ENCODE results near the gene ATP1B3. TPM values are rescaled to one million over a fixed set of nuclear protein-coding genes. Genes with fewer than 3 reads are reported as not detected.

The ATP1B3 gene
- total RNA-seq, 1 donor from 2014 or later: 127 TPM

DNA sequence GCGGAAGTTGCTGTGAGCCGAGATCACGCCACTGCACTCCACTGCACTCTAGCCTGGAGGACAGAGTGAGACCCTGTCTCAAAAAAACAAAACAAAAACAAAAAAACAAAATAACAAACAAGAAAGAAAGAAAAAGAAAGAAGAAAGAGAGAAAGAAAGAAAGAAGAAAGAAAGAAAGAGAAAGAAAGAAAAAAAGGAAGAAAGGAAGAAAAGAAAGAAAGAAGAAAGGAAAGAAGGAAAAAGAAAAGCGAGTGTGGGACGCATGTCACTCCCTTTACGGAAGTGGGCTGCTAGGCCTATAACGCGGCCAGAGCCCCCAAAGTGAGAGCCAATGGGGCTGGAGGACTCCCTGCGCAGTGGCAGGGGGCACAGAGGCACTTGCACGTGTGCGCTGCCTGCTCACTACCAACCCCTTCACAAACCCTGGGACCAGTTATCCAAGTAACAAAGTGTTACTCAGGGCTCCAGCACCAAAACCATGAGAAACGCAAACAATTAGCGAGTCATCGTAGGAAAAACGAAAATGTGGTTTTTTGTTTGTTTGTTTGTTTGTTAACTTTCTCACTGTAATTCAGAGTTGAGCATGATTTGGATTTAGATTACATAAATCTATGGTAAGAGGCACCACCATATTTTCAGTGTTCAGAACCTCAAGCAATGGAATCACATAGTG lies 40.8 kb upstream of the ATP1B3 start:
- TF ChIP-seq, protein P1, sequence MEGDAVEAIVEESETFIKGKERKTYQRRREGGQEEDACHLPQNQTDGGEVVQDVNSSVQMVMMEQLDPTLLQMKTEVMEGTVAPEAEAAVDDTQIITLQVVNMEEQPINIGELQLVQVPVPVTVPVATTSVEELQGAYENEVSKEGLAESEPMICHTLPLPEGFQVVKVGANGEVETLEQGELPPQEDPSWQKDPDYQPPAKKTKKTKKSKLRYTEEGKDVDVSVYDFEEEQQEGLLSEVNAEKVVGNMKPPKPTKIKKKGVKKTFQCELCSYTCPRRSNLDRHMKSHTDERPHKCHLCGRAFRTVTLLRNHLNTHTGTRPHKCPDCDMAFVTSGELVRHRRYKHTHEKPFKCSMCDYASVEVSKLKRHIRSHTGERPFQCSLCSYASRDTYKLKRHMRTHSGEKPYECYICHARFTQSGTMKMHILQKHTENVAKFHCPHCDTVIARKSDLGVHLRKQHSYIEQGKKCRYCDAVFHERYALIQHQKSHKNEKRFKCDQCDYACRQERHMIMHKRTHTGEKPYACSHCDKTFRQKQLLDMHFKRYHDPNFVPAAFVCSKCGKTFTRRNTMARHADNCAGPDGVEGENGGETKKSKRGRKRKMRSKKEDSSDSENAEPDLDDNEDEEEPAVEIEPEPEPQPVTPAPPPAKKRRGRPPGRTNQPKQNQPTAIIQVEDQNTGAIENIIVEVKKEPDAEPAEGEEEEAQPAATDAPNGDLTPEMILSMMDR (conservative IDR thresholded peaks at IDR 0.05): no peak
- Mint-ChIP-seq H3K4me3 (no peak overlapping the region), H3K27me3 (no peaks in the 10 kb centered on the region), H3K36me3 (no peaks in the 10 kb centered on the region), H3K27ac (no peak overlapping the region), H3K4me1 (ENCODE audit: unreplicated experiment) (peaks cover 4% of the 10 kb centered on the region), H3K9me3 (peaks cover under 1% of the 10 kb centered on the region)
- DNase-seq (ENCODE audit: extremely low spot score, unreplicated experiment): no peak

DNA sequence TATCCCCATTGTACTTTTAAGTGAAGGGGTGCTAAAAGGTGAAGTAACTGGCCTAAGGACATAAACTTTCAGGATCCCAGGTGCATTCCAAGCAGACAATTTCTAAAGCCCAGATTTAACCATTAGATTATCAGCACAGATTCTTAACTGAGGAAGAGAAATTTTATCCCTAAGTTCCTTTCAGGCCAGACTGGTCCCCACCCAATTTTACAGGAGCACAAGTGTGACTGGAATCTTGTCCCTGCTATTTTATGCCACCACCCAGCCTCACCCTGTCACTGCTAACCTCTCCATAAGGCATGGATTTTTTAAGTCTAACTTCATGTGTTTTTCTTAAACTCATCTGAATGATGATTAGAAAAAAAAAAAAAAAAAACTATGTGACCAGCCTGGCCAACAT lies 37.1 kb upstream of the ATP1B3 start:
- no peaks in the 10 kb centered on the region for H3K36me3 Mint-ChIP-seq
- TF ChIP-seq, protein P1 (conservative IDR thresholded peaks at IDR 0.05): no peak
- H3K4me3 Mint-ChIP-seq: no peak overlapping the region
- H3K27ac Mint-ChIP-seq: no peak overlapping the region
- peaks cover 7% of the 10 kb centered on the region for H3K4me1 Mint-ChIP-seq (ENCODE audit: unreplicated experiment)
- no peaks in the 10 kb centered on the region for H3K27me3 Mint-ChIP-seq
- H3K9me3 Mint-ChIP-seq: peaks cover 4% of the 10 kb centered on the region
- no peak for DNase-seq (ENCODE audit: extremely low spot score, unreplicated experiment)

DNA sequence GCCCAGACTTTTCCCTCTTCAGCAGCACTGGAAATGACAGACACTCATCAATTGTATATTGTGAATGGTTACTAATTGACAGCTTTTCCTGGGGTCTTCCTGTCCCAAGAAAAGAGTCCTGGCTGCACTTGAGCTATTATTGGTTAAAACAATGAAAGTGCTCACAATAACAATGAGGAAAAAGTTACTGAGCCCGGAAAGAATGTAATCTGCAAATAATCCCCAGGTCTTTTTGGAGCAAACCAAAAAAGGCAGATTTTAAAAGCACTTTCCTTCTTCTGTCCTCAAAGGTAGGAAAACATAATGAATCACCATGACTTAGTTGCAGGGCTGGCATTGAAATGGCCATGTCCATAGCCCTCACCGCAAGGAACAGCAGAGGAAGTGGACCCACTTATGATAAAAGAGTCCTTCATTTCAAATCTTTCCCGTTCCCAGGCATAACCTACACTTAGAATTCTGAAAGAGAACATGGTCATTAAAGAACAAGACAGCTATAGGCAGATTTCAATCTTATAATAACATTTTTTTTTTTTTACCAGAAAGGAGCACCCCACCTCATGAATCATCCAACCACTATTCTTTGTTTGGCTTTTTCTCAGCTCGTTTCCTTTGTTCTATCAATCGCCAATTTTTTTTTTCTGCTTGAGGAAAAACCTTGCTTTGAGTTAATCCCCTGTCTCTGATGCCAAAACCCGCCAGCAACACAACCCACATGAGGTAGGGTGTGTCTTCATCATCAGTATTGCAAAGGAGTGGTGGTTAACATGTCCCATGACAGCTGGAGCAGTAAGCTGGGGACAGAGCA lies 35.5 kb upstream of the ATP1B3 start:
- peaks cover 7% of the 10 kb centered on the region for H3K4me1 Mint-ChIP-seq (ENCODE audit: unreplicated experiment)
- no peak overlapping the region for H3K27ac Mint-ChIP-seq
- TF ChIP-seq, protein P1 (conservative IDR thresholded peaks at IDR 0.05): no peak

DNA sequence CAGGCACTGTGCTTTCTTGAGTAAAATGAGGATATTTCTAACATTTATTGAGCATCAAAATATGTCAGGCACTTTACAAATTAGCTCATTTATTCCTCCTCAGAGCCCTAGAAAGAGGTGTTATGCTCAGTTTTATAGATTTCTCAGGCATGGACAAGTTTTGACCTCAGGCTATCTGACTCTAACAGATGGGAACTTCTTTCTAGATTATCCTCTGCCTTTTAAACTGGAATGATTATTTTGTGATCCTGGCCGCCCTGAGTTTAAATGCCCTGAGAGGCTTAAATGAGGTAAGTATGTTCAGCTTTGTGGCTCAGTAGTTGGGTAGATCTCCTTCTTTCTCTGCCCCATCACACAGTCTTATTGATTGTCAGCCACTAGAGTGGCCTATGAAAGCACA lies 32.3 kb upstream of the ATP1B3 start:
- Mint-ChIP-seq H3K9me3 (peaks cover 4% of the 10 kb centered on the region), H3K4me1 (ENCODE audit: unreplicated experiment) (peaks cover 7% of the 10 kb centered on the region), H3K27me3 (no peaks in the 10 kb centered on the region), H3K36me3 (no peaks in the 10 kb centered on the region), H3K27ac (no peak overlapping the region), H3K4me3 (no peak overlapping the region)
- TF ChIP-seq, protein P1 (conservative IDR thresholded peaks at IDR 0.05): no peak
- DNase-seq (ENCODE audit: extremely low spot score, unreplicated experiment): no peak

More for the DNA sequence above, 35.5 kb upstream of the ATP1B3 start:
- Mint-ChIP-seq H3K9me3 (peaks cover 4% of the 10 kb centered on the region), H3K27me3 (no peaks in the 10 kb centered on the region), H3K4me3 (no peak overlapping the region), H3K36me3 (no peaks in the 10 kb centered on the region)
- no peak for DNase-seq (ENCODE audit: extremely low spot score, unreplicated experiment)

DNA sequence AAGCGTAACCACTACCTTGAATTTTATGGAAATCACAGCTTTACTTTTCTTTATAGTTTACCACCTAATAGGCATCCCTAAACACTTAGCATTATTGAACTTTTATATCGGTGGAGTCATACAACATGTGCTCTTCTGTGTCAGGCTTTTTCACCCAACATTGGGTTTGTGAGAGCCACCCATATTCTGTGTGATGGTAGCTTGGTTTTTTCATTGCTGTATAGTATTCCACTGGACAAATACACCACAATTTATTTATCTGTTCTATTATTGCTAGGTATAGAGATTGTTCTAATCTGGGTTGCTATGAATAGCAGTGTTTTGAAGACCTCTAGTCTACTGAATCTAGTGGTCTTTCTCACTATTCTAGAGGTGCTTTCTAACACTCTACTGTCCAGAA lies 31.6 kb upstream of the ATP1B3 start:
- DNase-seq (ENCODE audit: extremely low spot score, unreplicated experiment): no peak
- TF ChIP-seq, protein P1 (conservative IDR thresholded peaks at IDR 0.05): no peak
- peaks cover 7% of the 10 kb centered on the region for H3K4me1 Mint-ChIP-seq (ENCODE audit: unreplicated experiment)

More for the DNA sequence above, 31.6 kb upstream of the ATP1B3 start:
- no peak overlapping the region for H3K4me3 Mint-ChIP-seq
- H3K27ac Mint-ChIP-seq: no peak overlapping the region
- no peaks in the 10 kb centered on the region for H3K36me3 Mint-ChIP-seq
- no peaks in the 10 kb centered on the region for H3K27me3 Mint-ChIP-seq
- H3K9me3 Mint-ChIP-seq: peaks cover 4% of the 10 kb centered on the region
